RCC 7860 (cell line): ENCODE data around the gene ATP6V1E1.
"Not testable (repeated sequence)": the region's sequence is repeated elsewhere in the genome, so short reads cannot be mapped to it uniquely, and the experiment has no call there.

Experiments
- DNase-seq: peaks from one replicate; pipeline ENCODE4 v3.0.0-alpha.2; 2015; ENCODE audit warnings: low spot score
- FAIRE-seq: peaks from 2 replicates; lab custom pipeline; 2012; peaks lifted over from hg19 to GRCh38; lab: Jason Lieb, UNC

Gene ATP6V1E1

GRCh38 chr22:17628406-17629172, at the start of gene ATP6V1E1:
Gene ATP6V1E1 (minus strand): TSS chr22:17628749. CDS start chr22:17628635, 114 bp downstream.
- DNase-seq: peak; percentile 88
- peak; percentile 90 for FAIRE-seq

GRCh38 chr22:17675584-17675983, 47.0 kb upstream of the ATP6V1E1 start:
- no peak for DNase-seq
- no peak for FAIRE-seq

- FAIRE-seq (no peak), DNase-seq (no peak)
These were observed 45.6 kb upstream of the ATP6V1E1 start for GRCh38 chr22:17674152-17674551.

GRCh38 chr22:17672417-17672991, 44.0 kb upstream of the ATP6V1E1 start:
- FAIRE-seq: no peak
- no peak for DNase-seq

GRCh38 chr22:17671521-17672092, 43.1 kb upstream of the ATP6V1E1 start:
- not testable (repeated sequence) for DNase-seq, FAIRE-seq

- DNase-seq: no peak
- no peak for FAIRE-seq
These were observed 37.3 kb upstream of the ATP6V1E1 start for GRCh38 chr22:17665854-17666253.

GRCh38 chr22:17665248-17665647, 36.7 kb upstream of the ATP6V1E1 start:
- FAIRE-seq: no peak
- DNase-seq: no peak

GRCh38 chr22:17664414-17665055, 36.0 kb upstream of the ATP6V1E1 start:
- FAIRE-seq (no peak), DNase-seq (no peak)

- FAIRE-seq (no peak), DNase-seq (no peak)
These were observed 28.4 kb upstream of the ATP6V1E1 start for GRCh38 chr22:17656870-17657395.

GRCh38 chr22:17655289-17655688, 26.7 kb upstream of the ATP6V1E1 start:
- DNase-seq: no peak
- FAIRE-seq: no peak

GRCh38 chr22:17648569-17648968, 20.0 kb upstream of the ATP6V1E1 start:
- DNase-seq (no peak), FAIRE-seq (no peak)

- DNase-seq (no peak), FAIRE-seq (no peak)
These were observed 19.4 kb upstream of the ATP6V1E1 start for GRCh38 chr22:17647991-17648390.

- DNase-seq: no peak
- FAIRE-seq: no peak
These were observed 18.9 kb upstream of the ATP6V1E1 start for GRCh38 chr22:17647452-17647851.

- not testable (repeated sequence) for DNase-seq, FAIRE-seq
These were observed 13.8 kb upstream of the ATP6V1E1 start for GRCh38 chr22:17642357-17642756.

- DNase-seq (no peak), FAIRE-seq (no peak)
These were observed 12.7 kb upstream of the ATP6V1E1 start for GRCh38 chr22:17641269-17641668.

- DNase-seq (peak; percentile 28), FAIRE-seq (no peak)
These were observed 10.7 kb upstream of the ATP6V1E1 start for GRCh38 chr22:17639247-17639741.

GRCh38 chr22:17638432-17639246, 10.1 kb upstream of the ATP6V1E1 start, which contains the start of gene BCL2L13:
Gene BCL2L13 (plus strand): TSS chr22:17638757. CDS start chr22:17655712, 16,955 bp downstream.
- peak; percentile 74 for DNase-seq
- peak; percentile 18 for FAIRE-seq

- DNase-seq: no peak
- FAIRE-seq: no peak
These were observed 9.6 kb upstream of the ATP6V1E1 start for GRCh38 chr22:17638182-17638431.

GRCh38 chr22:17637490-17638181, 9.1 kb upstream of the ATP6V1E1 start:
- FAIRE-seq: no peak
- no peak for DNase-seq

- not testable (repeated sequence) for DNase-seq, FAIRE-seq
These were observed 8.3 kb upstream of the ATP6V1E1 start for GRCh38 chr22:17636850-17637249.
